ENCODE results near the gene GPR61. TPM values are rescaled to one million over a fixed set of nuclear protein-coding genes. Genes with fewer than 3 reads are reported as not detected.

The GPR61 gene
- total RNA-seq = 1.9 and 3.3 TPM in 2 replicates
- 1.9 and 2.7 TPM in 2 replicates for polyA plus RNA-seq

GRCh38 chr1:109539676-109540075 is at the start of gene GPR61:
GPR61 (plus strand) TSS chr1:109539872; CDS start chr1:109543023, 3,151 bp downstream.
- peak in 1 of 2 donors; percentile 43 for DNase-seq (ENCODE audit: low read depth in 1 of 2, low spot score in 1 of 2)
- H3K4me1 ChIP-seq (ENCODE audit: low read depth) = peaks cover 24% of the 10 kb centered on the region
- H3K4me3 ChIP-seq = no peak within 1 kb of the TSS
- no peaks in the 10 kb centered on the region for H3K9me3 ChIP-seq (ENCODE audit: low read depth)
- TF ChIP-seq CTCF (IDR thresholded peaks at IDR 0.05; ENCODE audit: low read depth, low read length) = no peak
- H3K27me3 ChIP-seq = no peaks in the 10 kb centered on the region
- no peaks in the 10 kb centered on the region for H3K36me3 ChIP-seq
- no peak within 1 kb of the TSS for H3K27ac ChIP-seq

GRCh38 chr1:109490029-109490933 is 49.4 kb upstream of the GPR61 start:
- peak; percentile 91 for TF ChIP-seq CTCF (IDR thresholded peaks at IDR 0.05; ENCODE audit: low read depth, low read length)
- peak; percentile 74 to 77 for DNase-seq (ENCODE audit: low read depth in 1 of 2, low spot score in 1 of 2)
- H3K27me3 ChIP-seq = no peaks in the 10 kb centered on the region
- H3K4me3 ChIP-seq = no peak overlapping the region
- H3K9me3 ChIP-seq (ENCODE audit: low read depth) = no peaks in the 10 kb centered on the region
- H3K27ac ChIP-seq = no peak overlapping the region
- peaks cover 6% of the 10 kb centered on the region for H3K36me3 ChIP-seq
- peaks cover 4% of the 10 kb centered on the region for H3K4me1 ChIP-seq (ENCODE audit: low read depth)

- Histone ChIP-seq H3K4me3 (no peak overlapping the region), H3K9me3 (ENCODE audit: low read depth) (no peaks in the 10 kb centered on the region), H3K27me3 (no peaks in the 10 kb centered on the region), H3K27ac (no peak overlapping the region), H3K4me1 (ENCODE audit: low read depth) (peaks cover 4% of the 10 kb centered on the region), H3K36me3 (peaks cover 6% of the 10 kb centered on the region)
- no peak for TF ChIP-seq CTCF (IDR thresholded peaks at IDR 0.05; ENCODE audit: low read depth, low read length)
- DNase-seq (ENCODE audit: low read depth in 1 of 2, low spot score in 1 of 2) = no peak
Measured at GRCh38 chr1:109490934-109491302, 48.8 kb upstream of the GPR61 start.

- Histone ChIP-seq H3K36me3 (peaks cover 10% of the 10 kb centered on the region), H3K4me1 (ENCODE audit: low read depth) (peaks cover 4% of the 10 kb centered on the region), H3K27me3 (no peaks in the 10 kb centered on the region), H3K4me3 (no peak overlapping the region), H3K9me3 (ENCODE audit: low read depth) (no peaks in the 10 kb centered on the region), H3K27ac (no peak overlapping the region)
- TF ChIP-seq CTCF (IDR thresholded peaks at IDR 0.05; ENCODE audit: low read depth, low read length) = no peak
- DNase-seq (ENCODE audit: low read depth in 1 of 2, low spot score in 1 of 2) = no peak
Measured at GRCh38 chr1:109491372-109491771, 48.3 kb upstream of the GPR61 start.

- peaks cover 14% of the 10 kb centered on the region for H3K36me3 ChIP-seq
Measured at GRCh38 chr1:109492779-109493178, 46.9 kb upstream of the GPR61 start.

More at GRCh38 chr1:109492779-109493178, 46.9 kb upstream of the GPR61 start:
- Histone ChIP-seq H3K27ac (no peak overlapping the region), H3K4me1 (ENCODE audit: low read depth) (peaks cover 4% of the 10 kb centered on the region), H3K4me3 (no peak overlapping the region), H3K27me3 (no peaks in the 10 kb centered on the region), H3K9me3 (ENCODE audit: low read depth) (no peaks in the 10 kb centered on the region)
- TF ChIP-seq CTCF (IDR thresholded peaks at IDR 0.05; ENCODE audit: low read depth, low read length) = no peak
- DNase-seq (ENCODE audit: low read depth in 1 of 2, low spot score in 1 of 2) = no peak
